ENCODE measurements around the gene TDRD12.

DNA sequence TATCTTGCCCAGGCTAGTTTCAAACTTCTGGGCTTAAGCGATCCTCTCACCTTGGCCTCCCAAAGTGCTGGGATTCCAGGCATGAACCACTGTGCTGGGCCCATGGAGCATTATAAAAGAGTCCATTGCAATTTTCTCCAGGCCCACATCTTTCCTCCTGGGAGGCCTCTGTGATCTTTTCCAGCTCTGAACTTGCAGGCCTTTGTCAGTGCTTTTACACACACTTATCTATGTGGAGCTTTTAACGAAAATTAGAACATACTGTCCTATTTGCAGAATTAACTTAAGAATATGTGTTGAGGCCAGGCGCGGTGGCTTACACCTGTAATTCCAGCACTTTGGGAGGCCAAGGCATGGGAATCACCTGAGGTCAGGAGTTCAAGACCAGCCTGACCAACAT is 23.9 kb downstream of the TDRD12 start:
- TF ChIP-seq, protein P1, sequence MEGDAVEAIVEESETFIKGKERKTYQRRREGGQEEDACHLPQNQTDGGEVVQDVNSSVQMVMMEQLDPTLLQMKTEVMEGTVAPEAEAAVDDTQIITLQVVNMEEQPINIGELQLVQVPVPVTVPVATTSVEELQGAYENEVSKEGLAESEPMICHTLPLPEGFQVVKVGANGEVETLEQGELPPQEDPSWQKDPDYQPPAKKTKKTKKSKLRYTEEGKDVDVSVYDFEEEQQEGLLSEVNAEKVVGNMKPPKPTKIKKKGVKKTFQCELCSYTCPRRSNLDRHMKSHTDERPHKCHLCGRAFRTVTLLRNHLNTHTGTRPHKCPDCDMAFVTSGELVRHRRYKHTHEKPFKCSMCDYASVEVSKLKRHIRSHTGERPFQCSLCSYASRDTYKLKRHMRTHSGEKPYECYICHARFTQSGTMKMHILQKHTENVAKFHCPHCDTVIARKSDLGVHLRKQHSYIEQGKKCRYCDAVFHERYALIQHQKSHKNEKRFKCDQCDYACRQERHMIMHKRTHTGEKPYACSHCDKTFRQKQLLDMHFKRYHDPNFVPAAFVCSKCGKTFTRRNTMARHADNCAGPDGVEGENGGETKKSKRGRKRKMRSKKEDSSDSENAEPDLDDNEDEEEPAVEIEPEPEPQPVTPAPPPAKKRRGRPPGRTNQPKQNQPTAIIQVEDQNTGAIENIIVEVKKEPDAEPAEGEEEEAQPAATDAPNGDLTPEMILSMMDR (conservative IDR thresholded peaks at IDR 0.05; ENCODE audit: low read depth in 2 of 2) = no peak
- TF ChIP-seq POLR2AphosphoS5 (IDR thresholded peaks at IDR 0.05; ENCODE audit: low read depth) = no peak
- TF ChIP-seq EZH2 (IDR thresholded peaks at IDR 0.05; ENCODE audit: low read depth, unreplicated experiment) = no peak
- TF ChIP-seq CREB1 (CRISPR knock-in tag; IDR thresholded peaks at IDR 0.05; ENCODE audit: low read depth) = no peak
- TF ChIP-seq, protein P2, sequence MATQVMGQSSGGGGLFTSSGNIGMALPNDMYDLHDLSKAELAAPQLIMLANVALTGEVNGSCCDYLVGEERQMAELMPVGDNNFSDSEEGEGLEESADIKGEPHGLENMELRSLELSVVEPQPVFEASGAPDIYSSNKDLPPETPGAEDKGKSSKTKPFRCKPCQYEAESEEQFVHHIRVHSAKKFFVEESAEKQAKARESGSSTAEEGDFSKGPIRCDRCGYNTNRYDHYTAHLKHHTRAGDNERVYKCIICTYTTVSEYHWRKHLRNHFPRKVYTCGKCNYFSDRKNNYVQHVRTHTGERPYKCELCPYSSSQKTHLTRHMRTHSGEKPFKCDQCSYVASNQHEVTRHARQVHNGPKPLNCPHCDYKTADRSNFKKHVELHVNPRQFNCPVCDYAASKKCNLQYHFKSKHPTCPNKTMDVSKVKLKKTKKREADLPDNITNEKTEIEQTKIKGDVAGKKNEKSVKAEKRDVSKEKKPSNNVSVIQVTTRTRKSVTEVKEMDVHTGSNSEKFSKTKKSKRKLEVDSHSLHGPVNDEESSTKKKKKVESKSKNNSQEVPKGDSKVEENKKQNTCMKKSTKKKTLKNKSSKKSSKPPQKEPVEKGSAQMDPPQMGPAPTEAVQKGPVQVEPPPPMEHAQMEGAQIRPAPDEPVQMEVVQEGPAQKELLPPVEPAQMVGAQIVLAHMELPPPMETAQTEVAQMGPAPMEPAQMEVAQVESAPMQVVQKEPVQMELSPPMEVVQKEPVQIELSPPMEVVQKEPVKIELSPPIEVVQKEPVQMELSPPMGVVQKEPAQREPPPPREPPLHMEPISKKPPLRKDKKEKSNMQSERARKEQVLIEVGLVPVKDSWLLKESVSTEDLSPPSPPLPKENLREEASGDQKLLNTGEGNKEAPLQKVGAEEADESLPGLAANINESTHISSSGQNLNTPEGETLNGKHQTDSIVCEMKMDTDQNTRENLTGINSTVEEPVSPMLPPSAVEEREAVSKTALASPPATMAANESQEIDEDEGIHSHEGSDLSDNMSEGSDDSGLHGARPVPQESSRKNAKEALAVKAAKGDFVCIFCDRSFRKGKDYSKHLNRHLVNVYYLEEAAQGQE (IDR thresholded peaks at IDR 0.05; ENCODE audit: unreplicated experiment) = no peak
- TF ChIP-seq EZH2phosphoT487 (IDR thresholded peaks at IDR 0.05; ENCODE audit: unreplicated experiment) = no peak
- TF ChIP-seq JUNB (IDR thresholded peaks at IDR 0.05; ENCODE audit: unreplicated experiment) = no peak
- TF ChIP-seq ZNF331 (CRISPR knock-in tag; IDR thresholded peaks at IDR 0.05; ENCODE audit: low read depth) = no peak
- TF ChIP-seq NANOG (IDR thresholded peaks at IDR 0.05; ENCODE audit: borderline replicate concordance) = no peak
- TF ChIP-seq, protein P3, sequence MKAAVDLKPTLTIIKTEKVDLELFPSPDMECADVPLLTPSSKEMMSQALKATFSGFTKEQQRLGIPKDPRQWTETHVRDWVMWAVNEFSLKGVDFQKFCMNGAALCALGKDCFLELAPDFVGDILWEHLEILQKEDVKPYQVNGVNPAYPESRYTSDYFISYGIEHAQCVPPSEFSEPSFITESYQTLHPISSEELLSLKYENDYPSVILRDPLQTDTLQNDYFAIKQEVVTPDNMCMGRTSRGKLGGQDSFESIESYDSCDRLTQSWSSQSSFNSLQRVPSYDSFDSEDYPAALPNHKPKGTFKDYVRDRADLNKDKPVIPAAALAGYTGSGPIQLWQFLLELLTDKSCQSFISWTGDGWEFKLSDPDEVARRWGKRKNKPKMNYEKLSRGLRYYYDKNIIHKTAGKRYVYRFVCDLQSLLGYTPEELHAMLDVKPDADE (IDR thresholded peaks at IDR 0.05) = no peak
- no peak for TF ChIP-seq STAT1 (IDR thresholded peaks at IDR 0.05; ENCODE audit: unreplicated experiment)
- TF ChIP-seq ZNF114 (CRISPR knock-in tag; IDR thresholded peaks at IDR 0.05) = no peak
- TF ChIP-seq, protein P4, sequence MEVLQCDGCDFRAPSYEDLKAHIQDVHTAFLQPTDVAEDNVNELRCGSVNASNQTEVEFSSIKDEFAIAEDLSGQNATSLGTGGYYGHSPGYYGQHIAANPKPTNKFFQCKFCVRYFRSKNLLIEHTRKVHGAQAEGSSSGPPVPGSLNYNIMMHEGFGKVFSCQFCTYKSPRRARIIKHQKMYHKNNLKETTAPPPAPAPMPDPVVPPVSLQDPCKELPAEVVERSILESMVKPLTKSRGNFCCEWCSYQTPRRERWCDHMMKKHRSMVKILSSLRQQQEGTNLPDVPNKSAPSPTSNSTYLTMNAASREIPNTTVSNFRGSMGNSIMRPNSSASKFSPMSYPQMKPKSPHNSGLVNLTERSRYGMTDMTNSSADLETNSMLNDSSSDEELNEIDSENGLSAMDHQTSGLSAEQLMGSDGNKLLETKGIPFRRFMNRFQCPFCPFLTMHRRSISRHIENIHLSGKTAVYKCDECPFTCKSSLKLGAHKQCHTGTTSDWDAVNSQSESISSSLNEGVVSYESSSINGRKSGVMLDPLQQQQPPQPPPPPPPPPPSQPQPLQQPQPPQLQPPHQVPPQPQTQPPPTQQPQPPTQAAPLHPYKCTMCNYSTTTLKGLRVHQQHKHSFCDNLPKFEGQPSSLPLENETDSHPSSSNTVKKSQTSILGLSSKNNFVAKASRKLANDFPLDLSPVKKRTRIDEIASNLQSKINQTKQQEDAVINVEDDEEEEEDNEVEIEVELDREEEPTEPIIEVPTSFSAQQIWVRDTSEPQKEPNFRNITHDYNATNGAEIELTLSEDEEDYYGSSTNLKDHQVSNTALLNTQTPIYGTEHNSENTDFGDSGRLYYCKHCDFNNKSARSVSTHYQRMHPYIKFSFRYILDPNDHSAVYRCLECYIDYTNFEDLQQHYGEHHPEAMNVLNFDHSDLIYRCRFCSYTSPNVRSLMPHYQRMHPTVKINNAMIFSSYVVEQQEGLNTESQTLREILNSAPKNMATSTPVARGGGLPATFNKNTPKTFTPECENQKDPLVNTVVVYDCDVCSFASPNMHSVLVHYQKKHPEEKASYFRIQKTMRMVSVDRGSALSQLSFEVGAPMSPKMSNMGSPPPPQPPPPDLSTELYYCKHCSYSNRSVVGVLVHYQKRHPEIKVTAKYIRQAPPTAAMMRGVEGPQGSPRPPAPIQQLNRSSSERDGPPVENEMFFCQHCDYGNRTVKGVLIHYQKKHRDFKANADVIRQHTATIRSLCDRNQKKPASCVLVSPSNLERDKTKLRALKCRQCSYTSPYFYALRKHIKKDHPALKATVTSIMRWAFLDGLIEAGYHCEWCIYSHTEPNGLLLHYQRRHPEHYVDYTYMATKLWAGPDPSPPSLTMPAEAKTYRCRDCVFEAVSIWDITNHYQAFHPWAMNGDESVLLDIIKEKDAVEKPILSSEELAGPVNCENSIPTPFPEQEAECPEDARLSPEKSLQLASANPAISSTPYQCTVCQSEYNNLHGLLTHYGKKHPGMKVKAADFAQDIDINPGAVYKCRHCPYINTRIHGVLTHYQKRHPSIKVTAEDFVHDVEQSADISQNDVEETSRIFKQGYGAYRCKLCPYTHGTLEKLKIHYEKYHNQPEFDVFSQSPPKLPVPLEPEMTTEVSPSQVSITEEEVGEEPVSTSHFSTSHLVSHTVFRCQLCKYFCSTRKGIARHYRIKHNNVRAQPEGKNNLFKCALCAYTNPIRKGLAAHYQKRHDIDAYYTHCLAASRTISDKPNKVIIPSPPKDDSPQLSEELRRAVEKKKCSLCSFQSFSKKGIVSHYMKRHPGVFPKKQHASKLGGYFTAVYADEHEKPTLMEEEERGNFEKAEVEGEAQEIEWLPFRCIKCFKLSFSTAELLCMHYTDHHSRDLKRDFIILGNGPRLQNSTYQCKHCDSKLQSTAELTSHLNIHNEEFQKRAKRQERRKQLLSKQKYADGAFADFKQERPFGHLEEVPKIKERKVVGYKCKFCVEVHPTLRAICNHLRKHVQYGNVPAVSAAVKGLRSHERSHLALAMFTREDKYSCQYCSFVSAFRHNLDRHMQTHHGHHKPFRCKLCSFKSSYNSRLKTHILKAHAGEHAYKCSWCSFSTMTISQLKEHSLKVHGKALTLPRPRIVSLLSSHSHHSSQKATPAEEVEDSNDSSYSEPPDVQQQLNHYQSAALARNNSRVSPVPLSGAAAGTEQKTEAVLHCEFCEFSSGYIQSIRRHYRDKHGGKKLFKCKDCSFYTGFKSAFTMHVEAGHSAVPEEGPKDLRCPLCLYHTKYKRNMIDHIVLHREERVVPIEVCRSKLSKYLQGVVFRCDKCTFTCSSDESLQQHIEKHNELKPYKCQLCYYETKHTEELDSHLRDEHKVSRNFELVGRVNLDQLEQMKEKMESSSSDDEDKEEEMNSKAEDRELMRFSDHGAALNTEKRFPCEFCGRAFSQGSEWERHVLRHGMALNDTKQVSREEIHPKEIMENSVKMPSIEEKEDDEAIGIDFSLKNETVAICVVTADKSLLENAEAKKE (CRISPR knock-in tag; IDR thresholded peaks at IDR 0.05) = no peak
